ENCODE data around the gene UCN.

GRCh38 chr2:27307287-27307544 lies 1.0 kb downstream of the UCN start:
- no peak for TF ChIP-seq CTCF (IDR thresholded peaks at IDR 0.05; ENCODE audit: poor library complexity)
- no peak for TF ChIP-seq EZH2phosphoT487 (IDR thresholded peaks at IDR 0.05; ENCODE audit: low read depth, severe bottlenecking, unreplicated experiment)
- no peak for TF ChIP-seq EZH2 (IDR thresholded peaks at IDR 0.05; ENCODE audit: borderline replicate concordance)

Measured in hepatocyte (in vitro differentiated cells).